Peyer's patch (tissue), 4 donors: ENCODE results near the gene BMAL2. TPM values are rescaled to one million over a fixed set of nuclear protein-coding genes. Genes with fewer than 3 reads are reported as not detected.

Experiments
- DNase-seq, 3 donors: peaks; one replicate each; pipeline ENCODE4 v3.0.0-alpha.2; 2017 to 2019
- H3K27ac ChIP-seq, 4 donors: fragments of 200-600 bp; sonication (generic); one replicate each; pipeline ENCODE4 v1.5.1; 2016 to 2019
- H3K27me3 ChIP-seq, 2 donors: fragments of 200-600 bp; sonication (generic); one replicate each; pipeline ENCODE4 v1.5.1; 2019
- H3K36me3 ChIP-seq, 3 donors: fragments of 200-600 bp; sonication (generic); one replicate each; pipeline ENCODE4 v1.5.1; 2016 to 2019
- H3K4me1 ChIP-seq, 4 donors: fragments of 200-600 bp; sonication (generic); one replicate each; pipeline ENCODE4 v1.5.1; 2016 to 2019
- H3K4me3 ChIP-seq, 4 donors: fragments of 200-600 bp; sonication (generic); 1 replicate in 3 of 4; 2 replicates in 1 of 4; pipeline ENCODE4 v1.5.1; 2016 to 2019; ENCODE audit warnings: mild to moderate bottlenecking in 1 of 4
- H3K9me3 ChIP-seq, 4 donors: fragments of 200-600 bp; sonication (generic); one replicate each; pipeline ENCODE4 v1.5.1; 2016 to 2019; ENCODE audit warnings: mild to moderate bottlenecking in 1 of 4
- CTCF ChIP-seq, 6 experiments: fragments of 450-650 bp in 4 of 6; fragments of 200-600 bp in 2 of 6; sonication (generic) in 1 of 6; IDR thresholded peaks; one replicate each; pipeline ENCODE4 v1.5.1; 2017 to 2019; ENCODE audit warnings: antibody characterized with exemption in 6 of 6, mild to moderate bottlenecking in 3 of 6, moderate library complexity in 1 of 6
- POLR2A ChIP-seq, 2 donors: fragments of 450-650 bp; IDR thresholded peaks; one replicate each; pipeline ENCODE4 v1.5.1; 2017; ENCODE audit warnings: antibody characterized with exemption in 2 of 2, mild to moderate bottlenecking in 2 of 2, moderate library complexity in 2 of 2
- total RNA-seq, 4 donors: library from RNA; depleted of rRNA; stranded (reverse); fragments of >200 nt; gene quantifications; one replicate each; pipeline ENCODE4 v1.1.0, GENCODE V29; 2016

BMAL2 gene
- total RNA-seq, 4 donors from 2014 or later = 3.5 to 14.0 (median 4.6) TPM

- Histone ChIP-seq H3K27me3 (no peaks in the 10 kb centered on the region), H3K36me3 (peaks cover 0 to 76% (median 0%) of the 10 kb centered on the region in 3 donors), H3K4me3 (no peak overlapping the region), H3K27ac (no peak overlapping the region), H3K9me3 (no peaks in the 10 kb centered on the region), H3K4me1 (no peaks in the 10 kb centered on the region)
- no peak for DNase-seq
- TF ChIP-seq POLR2A (IDR thresholded peaks at IDR 0.05) (no peak), CTCF (IDR thresholded peaks at IDR 0.05) (no peak)
These were observed 12.8 kb upstream of the BMAL2 start for GRCh38 chr12:27319848-27320247.

- Histone ChIP-seq H3K27ac (no peak overlapping the region), H3K4me1 (no peaks in the 10 kb centered on the region), H3K9me3 (no peaks in the 10 kb centered on the region), H3K36me3 (peaks cover 0 to 38% (median 0%) of the 10 kb centered on the region in 3 donors), H3K4me3 (no peak overlapping the region), H3K27me3 (no peaks in the 10 kb centered on the region)
- no peak for DNase-seq
- TF ChIP-seq POLR2A (IDR thresholded peaks at IDR 0.05) = no peak
These were observed 8.1 kb upstream of the BMAL2 start for GRCh38 chr12:27324530-27324929.

GRCh38 chr12:27330846-27331245 is 1.8 kb upstream of the BMAL2 start:
- TF ChIP-seq POLR2A (IDR thresholded peaks at IDR 0.05) (no peak), CTCF (IDR thresholded peaks at IDR 0.05) (no peak)
- H3K36me3 ChIP-seq = peaks cover 0 to 4% (median 0%) of the 10 kb centered on the region in 3 donors
- peaks cover 0 to 5% (median 0%) of the 10 kb centered on the region in 4 donors for H3K4me1 ChIP-seq
- H3K9me3 ChIP-seq = no peaks in the 10 kb centered on the region
- H3K27ac ChIP-seq = no peak overlapping the region
- no peak for DNase-seq
- no peak overlapping the region for H3K4me3 ChIP-seq
- no peaks in the 10 kb centered on the region for H3K27me3 ChIP-seq

- Histone ChIP-seq H3K27ac (no peak overlapping the region), H3K9me3 (no peaks in the 10 kb centered on the region), H3K27me3 (no peaks in the 10 kb centered on the region), H3K4me3 (no peak overlapping the region), H3K4me1 (peaks cover 0 to 5% (median 0%) of the 10 kb centered on the region in 4 donors), H3K36me3 (peaks cover 0 to 4% (median 0%) of the 10 kb centered on the region in 3 donors)
- no peak for DNase-seq
- TF ChIP-seq CTCF (IDR thresholded peaks at IDR 0.05) (no peak), POLR2A (IDR thresholded peaks at IDR 0.05) (no peak)
These were observed 1.2 kb upstream of the BMAL2 start for GRCh38 chr12:27331291-27331926.

- peaks cover 0 to 4% (median 0%) of the 10 kb centered on the region in 3 donors for H3K36me3 ChIP-seq
- H3K4me3 ChIP-seq = peak overlapping the region in 1 of 4 donors; percentile 89
- H3K27me3 ChIP-seq = no peaks in the 10 kb centered on the region
- H3K9me3 ChIP-seq = no peaks in the 10 kb centered on the region
- no peak for TF ChIP-seq CTCF (IDR thresholded peaks at IDR 0.05)
- TF ChIP-seq POLR2A (IDR thresholded peaks at IDR 0.05) = no peak
- H3K4me1 ChIP-seq = peaks cover 0 to 5% (median 0%) of the 10 kb centered on the region in 4 donors
- no peak for DNase-seq
- H3K27ac ChIP-seq = no peak overlapping the region
These were observed 710 bp upstream of the BMAL2 start for GRCh38 chr12:27331927-27332324.

- Histone ChIP-seq H3K27ac (no peak overlapping the region), H3K4me3 (peak overlapping the region; percentile 47 to 89 (median 79)), H3K9me3 (no peaks in the 10 kb centered on the region), H3K36me3 (peaks cover 0 to 4% (median 0%) of the 10 kb centered on the region in 3 donors), H3K27me3 (no peaks in the 10 kb centered on the region), H3K4me1 (peaks cover 0 to 5% (median 0%) of the 10 kb centered on the region in 4 donors)
- TF ChIP-seq CTCF (IDR thresholded peaks at IDR 0.05) (no peak), POLR2A (IDR thresholded peaks at IDR 0.05) (no peak)
- DNase-seq = no peak
These were observed 276 bp upstream of the BMAL2 start for GRCh38 chr12:27332407-27332713.
